A673 (cell line): Measurements from ENCODE around the gene TAS1R3.

Experiments
- EZH2 ChIP-seq: fragments of 200-600 bp; sonication (generic); IDR thresholded peaks from 2 replicates; pipeline ENCODE4 v1.6.1; 2017; ENCODE audit warnings: borderline replicate concordance, low read depth, mild to moderate bottlenecking, mixed read lengths, antibody characterized with exemption, low read length; ENCODE audit not compliant: poor library complexity, severe bottlenecking
- TF ChIP-seq, protein P1 (sequence below): fragments of 300-800, 200-600 bp; sonication (generic); conservative IDR thresholded peaks from 2 replicates; pipeline ENCODE4 v1.5.1; 2017; ENCODE audit warnings: low read depth, mild to moderate bottlenecking, antibody characterized with exemption, low read length, moderate library complexity, mixed read lengths

DNA sequence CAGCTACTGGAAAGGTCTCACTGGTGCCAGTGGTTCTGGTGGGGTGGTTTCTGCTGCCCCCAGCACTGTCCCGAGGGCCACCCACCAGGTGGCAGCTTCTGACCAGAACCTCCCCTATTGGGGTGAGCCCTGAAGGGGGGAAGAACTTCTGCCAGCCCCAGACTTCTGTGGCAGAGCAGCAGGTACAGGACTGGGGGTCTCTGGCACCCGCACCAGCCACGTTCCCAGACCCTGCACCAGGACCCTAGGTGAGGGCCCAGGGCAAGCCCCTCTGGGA is 21.0 kb upstream of the TAS1R3 start:
- TF ChIP-seq, protein P1, sequence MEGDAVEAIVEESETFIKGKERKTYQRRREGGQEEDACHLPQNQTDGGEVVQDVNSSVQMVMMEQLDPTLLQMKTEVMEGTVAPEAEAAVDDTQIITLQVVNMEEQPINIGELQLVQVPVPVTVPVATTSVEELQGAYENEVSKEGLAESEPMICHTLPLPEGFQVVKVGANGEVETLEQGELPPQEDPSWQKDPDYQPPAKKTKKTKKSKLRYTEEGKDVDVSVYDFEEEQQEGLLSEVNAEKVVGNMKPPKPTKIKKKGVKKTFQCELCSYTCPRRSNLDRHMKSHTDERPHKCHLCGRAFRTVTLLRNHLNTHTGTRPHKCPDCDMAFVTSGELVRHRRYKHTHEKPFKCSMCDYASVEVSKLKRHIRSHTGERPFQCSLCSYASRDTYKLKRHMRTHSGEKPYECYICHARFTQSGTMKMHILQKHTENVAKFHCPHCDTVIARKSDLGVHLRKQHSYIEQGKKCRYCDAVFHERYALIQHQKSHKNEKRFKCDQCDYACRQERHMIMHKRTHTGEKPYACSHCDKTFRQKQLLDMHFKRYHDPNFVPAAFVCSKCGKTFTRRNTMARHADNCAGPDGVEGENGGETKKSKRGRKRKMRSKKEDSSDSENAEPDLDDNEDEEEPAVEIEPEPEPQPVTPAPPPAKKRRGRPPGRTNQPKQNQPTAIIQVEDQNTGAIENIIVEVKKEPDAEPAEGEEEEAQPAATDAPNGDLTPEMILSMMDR: no peak
- TF ChIP-seq EZH2: no peak
